Ishikawa (cell line): ENCODE data around the gene AMPD1.

Experiments used
- CEBPB ChIP-seq: IDR thresholded peaks from 2 replicates; pipeline ENCODE4 v1.6.1; 2012
- CREB1 ChIP-seq: IDR thresholded peaks from 2 replicates; pipeline ENCODE4 v1.6.1; 2012; ENCODE audit warnings: low read depth
- EGR1 ChIP-seq: IDR thresholded peaks from 2 replicates; pipeline ENCODE4 v1.6.1; 2012
- EP300 ChIP-seq: IDR thresholded peaks from 2 replicates; pipeline ENCODE4 v1.6.1; 2012; ENCODE audit warnings: borderline replicate concordance
- FOXM1 ChIP-seq: IDR thresholded peaks from 2 replicates; pipeline ENCODE4 v1.6.1; 2012; ENCODE audit warnings: low read depth, borderline replicate concordance
- MAX ChIP-seq: IDR thresholded peaks from 2 replicates; pipeline ENCODE4 v1.6.1; 2012
- REST ChIP-seq: IDR thresholded peaks from 2 replicates; pipeline ENCODE4 v1.6.1; 2012; ENCODE audit warnings: low read depth, mild to moderate bottlenecking
- TAF1 ChIP-seq: IDR thresholded peaks from 2 replicates; pipeline ENCODE4 v1.6.1; 2012; ENCODE audit warnings: low read depth, mild to moderate bottlenecking
- TCF12 ChIP-seq: IDR thresholded peaks from 2 replicates; pipeline ENCODE4 v1.6.1; 2012; ENCODE audit warnings: low read depth
- TEAD4 ChIP-seq: IDR thresholded peaks from 2 replicates; pipeline ENCODE4 v1.6.1; 2012
- USF1 ChIP-seq: IDR thresholded peaks from 2 replicates; pipeline ENCODE4 v1.6.1; 2012
- YY1 ChIP-seq: IDR thresholded peaks from 2 replicates; pipeline ENCODE4 v1.6.1; 2012; ENCODE audit warnings: low read depth
- ZBTB7A ChIP-seq: IDR thresholded peaks from 2 replicates; pipeline ENCODE4 v1.6.1; 2012; ENCODE audit warnings: low read depth

GRCh38 chr1:114676115-114676514, 19.2 kb downstream of the AMPD1 start:
- no peak for TF ChIP-seq TCF12
- no peak for TF ChIP-seq FOXM1
- TF ChIP-seq TEAD4, result no peak
- no peak for TF ChIP-seq CEBPB
- TF ChIP-seq REST, result no peak
- TF ChIP-seq EP300, result no peak
- TF ChIP-seq USF1, result no peak
- TF ChIP-seq EGR1, result no peak
- no peak for TF ChIP-seq TAF1
- no peak for TF ChIP-seq ZBTB7A
- no peak for TF ChIP-seq CREB1
- TF ChIP-seq YY1, result no peak
- TF ChIP-seq MAX, result no peak
